T47D (cell line): ENCODE measurements around the gene MYO18B.

Experiments
- DNase-seq, 2 experiments: peaks; one replicate each; pipeline versions ENCODE4 v3.0.0 to v3.0.0-alpha.2; 2011 to 2012; ENCODE audit warnings: low read depth in 1 of 2, low spot score in 1 of 2
- JUND ChIP-seq: IDR thresholded peaks from 2 replicates; pipeline ENCODE4 v1.6.1; 2012; ENCODE audit warnings: low read depth
- in situ Hi-C: cut with HindIII; loops from 2 replicates; pipeline ENCODE4 v1.10.0; 2016; ENCODE audit warnings: low sequenced_read_pairs, low pct_unique_long_range_greater_than_20kb

The MYO18B gene

GRCh38 chr22:25845985-25846745 is 104.2 kb downstream of the MYO18B start:
- no peak for DNase-seq
- in situ Hi-C loops: no loop called here
- TF ChIP-seq JUND: no peak

- in situ Hi-C loops: no loop called here
- no peak for DNase-seq
These were observed 105.5 kb downstream of the MYO18B start for GRCh38 chr22:25847451-25847850.

GRCh38 chr22:25848954-25849353 is 107.0 kb downstream of the MYO18B start:
- no peak for DNase-seq
- in situ Hi-C loops: no loop called here
- TF ChIP-seq JUND: no peak

More at GRCh38 chr22:25847451-25847850, 105.5 kb downstream of the MYO18B start:
- no peak for TF ChIP-seq JUND

- no peak for TF ChIP-seq JUND
- DNase-seq: no peak
- in situ Hi-C loops: no loop called here
These were observed 107.5 kb downstream of the MYO18B start for GRCh38 chr22:25849522-25849921.

GRCh38 chr22:25852223-25852622 is 110.2 kb downstream of the MYO18B start:
- in situ Hi-C loops: no loop called here
- DNase-seq: no peak
- no peak for TF ChIP-seq JUND

- DNase-seq: no peak
- in situ Hi-C loops: no loop called here
- TF ChIP-seq JUND: no peak
These were observed 111.1 kb downstream of the MYO18B start for GRCh38 chr22:25853078-25853477.

GRCh38 chr22:25853501-25854284 is 111.7 kb downstream of the MYO18B start:
- DNase-seq: no peak
- TF ChIP-seq JUND: no peak
- in situ Hi-C loops: no loop called here

- TF ChIP-seq JUND: no peak
- in situ Hi-C loops: no loop called here
- DNase-seq: no peak
These were observed 127.8 kb downstream of the MYO18B start for GRCh38 chr22:25869771-25870170.

- in situ Hi-C loops: no loop called here
- DNase-seq: no peak
These were observed 132.3 kb downstream of the MYO18B start for GRCh38 chr22:25874327-25874726.

GRCh38 chr22:25875461-25875860 is 133.5 kb downstream of the MYO18B start:
- no peak for DNase-seq
- in situ Hi-C loops: no loop called here
- no peak for TF ChIP-seq JUND

More at GRCh38 chr22:25874327-25874726, 132.3 kb downstream of the MYO18B start:
- TF ChIP-seq JUND: no peak

- in situ Hi-C loops: no loop called here
- DNase-seq: no peak
- no peak for TF ChIP-seq JUND
These were observed 134.9 kb downstream of the MYO18B start for GRCh38 chr22:25876871-25877270.

- DNase-seq: no peak
- in situ Hi-C loops: no loop called here
- TF ChIP-seq JUND: no peak
These were observed 136.9 kb downstream of the MYO18B start for GRCh38 chr22:25878933-25879332.

- DNase-seq: no peak
- TF ChIP-seq JUND: no peak
- in situ Hi-C loops: no loop called here
These were observed 138.5 kb downstream of the MYO18B start for GRCh38 chr22:25880524-25880923.
